Anterior cingulate cortex (tissue), 58 donors: ENCODE results near the gene SIAH3.
A peak's percentile ranks its signal among the peaks of the same experiment; 100 is the strongest.

Experiments
- DNase-seq, 58 donors: peaks; one replicate each; lab custom pipeline; 2025; lab: John Stamatoyannopoulos, UW

Gene SIAH3

GRCh38 chr13:45826731-45827130 lies 24.8 kb downstream of the SIAH3 start:
- no peak for DNase-seq

GRCh38 chr13:45825387-45825650 lies 26.2 kb downstream of the SIAH3 start:
- DNase-seq: no peak

GRCh38 chr13:45823583-45823982 lies 28.0 kb downstream of the SIAH3 start:
- DNase-seq: no peak

DNA sequence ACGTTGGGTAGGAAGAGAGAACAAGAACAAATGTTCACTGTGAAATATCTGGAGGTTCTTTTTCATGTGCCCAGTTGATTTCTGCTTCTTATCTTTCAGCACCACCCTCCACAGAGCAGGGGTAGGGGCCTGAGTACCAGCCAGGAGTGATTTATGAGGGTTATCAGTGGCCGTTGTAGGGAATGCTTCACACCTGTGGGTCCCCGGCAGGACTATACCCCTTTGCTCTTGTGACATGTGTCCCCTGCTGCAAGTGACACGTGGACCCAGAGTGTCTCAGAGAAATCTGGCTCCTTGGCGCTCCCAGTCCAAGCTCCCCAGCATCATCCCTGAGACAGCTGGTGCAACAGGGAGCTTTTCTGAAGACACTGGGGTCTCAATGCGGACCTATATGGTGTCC lies 29.7 kb downstream of the SIAH3 start:
- DNase-seq: no peak

GRCh38 chr13:45820106-45820838 lies 31.3 kb downstream of the SIAH3 start:
- DNase-seq: peak in 14 of 58 donors; percentile 8 to 45 (median 18)

DNA sequence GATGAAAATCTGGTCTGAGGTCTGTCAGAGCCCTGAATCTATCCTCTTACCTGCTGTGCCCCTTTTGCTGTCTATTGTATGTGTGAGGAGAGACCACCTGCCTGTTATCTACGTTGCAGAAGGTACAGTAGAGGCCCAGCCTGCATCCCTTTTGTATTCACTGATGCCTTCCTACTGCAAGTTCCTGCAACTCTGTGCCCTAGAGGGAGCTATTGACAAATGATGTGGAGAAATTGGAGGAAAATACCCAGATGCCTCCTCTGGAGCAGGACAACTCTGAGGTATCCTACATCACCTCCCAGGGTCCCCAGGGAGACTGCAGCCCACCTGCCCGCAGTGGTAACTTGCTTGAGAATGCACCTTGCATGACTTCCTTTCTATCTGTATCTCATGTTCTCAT lies 33.7 kb downstream of the SIAH3 start:
- no peak for DNase-seq

GRCh38 chr13:45816427-45816826 lies 35.1 kb downstream of the SIAH3 start:
- no peak for DNase-seq

- no peak for DNase-seq
These were observed 38.7 kb downstream of the SIAH3 start for GRCh38 chr13:45812695-45813372.

- no peak for DNase-seq
These were observed 39.5 kb downstream of the SIAH3 start for GRCh38 chr13:45811891-45812694.

GRCh38 chr13:45809801-45810394 lies 41.7 kb downstream of the SIAH3 start:
- DNase-seq: no peak

- DNase-seq: no peak
These were observed 42.6 kb downstream of the SIAH3 start for GRCh38 chr13:45808925-45809324.

DNA sequence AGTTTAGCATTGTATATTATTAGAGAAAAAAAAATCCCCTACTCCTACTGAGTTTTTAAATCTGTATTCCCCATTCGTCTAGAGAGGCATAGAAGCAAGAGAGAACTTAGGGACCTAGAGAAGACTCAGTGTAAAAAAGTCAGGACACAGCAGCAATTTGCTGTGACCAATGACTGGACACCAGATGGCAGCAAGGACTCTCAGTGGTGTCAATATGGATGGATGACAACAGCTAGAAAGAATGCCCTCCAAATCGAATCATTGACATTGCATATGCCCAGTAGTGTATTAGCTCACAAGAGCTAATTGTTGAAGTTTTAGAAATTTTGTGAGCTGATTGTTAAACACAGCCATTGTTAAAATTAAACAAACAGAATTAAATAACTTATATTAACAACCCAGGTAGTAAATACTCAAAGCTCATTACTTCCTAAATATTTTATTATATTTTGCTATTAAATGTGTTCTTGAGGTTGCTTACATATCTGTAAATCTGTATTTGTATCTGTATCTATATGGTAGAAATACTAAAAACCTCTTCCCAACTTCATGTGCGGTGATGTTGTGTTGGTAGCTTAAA lies 43.9 kb downstream of the SIAH3 start:
- DNase-seq: peak in 18 of 58 donors; percentile 2 to 34 (median 10)

DNA sequence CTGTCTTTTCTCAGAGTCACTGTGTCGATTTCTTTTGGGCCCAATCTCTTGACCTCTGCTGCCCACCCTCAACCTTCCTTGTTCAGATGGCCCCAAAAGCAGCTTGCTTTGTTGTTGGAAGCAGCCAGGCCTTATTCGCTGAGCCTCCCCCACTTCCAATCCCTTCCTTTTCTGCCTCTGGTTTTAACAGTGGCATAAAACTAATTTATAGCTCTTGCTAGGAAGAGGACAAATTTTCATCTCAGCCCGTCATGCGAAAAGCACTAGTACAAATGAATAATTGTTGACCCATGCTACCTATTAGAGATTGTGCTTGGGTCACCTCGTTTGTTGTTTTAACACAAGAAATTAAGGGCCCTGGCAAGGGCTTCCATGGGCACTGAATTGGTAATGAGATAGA lies 51.1 kb downstream of the SIAH3 start:
- no peak for DNase-seq

- DNase-seq: peak in 1 of 58 donors; percentile 3
These were observed 52.1 kb downstream of the SIAH3 start for GRCh38 chr13:45799451-45799850.

DNA sequence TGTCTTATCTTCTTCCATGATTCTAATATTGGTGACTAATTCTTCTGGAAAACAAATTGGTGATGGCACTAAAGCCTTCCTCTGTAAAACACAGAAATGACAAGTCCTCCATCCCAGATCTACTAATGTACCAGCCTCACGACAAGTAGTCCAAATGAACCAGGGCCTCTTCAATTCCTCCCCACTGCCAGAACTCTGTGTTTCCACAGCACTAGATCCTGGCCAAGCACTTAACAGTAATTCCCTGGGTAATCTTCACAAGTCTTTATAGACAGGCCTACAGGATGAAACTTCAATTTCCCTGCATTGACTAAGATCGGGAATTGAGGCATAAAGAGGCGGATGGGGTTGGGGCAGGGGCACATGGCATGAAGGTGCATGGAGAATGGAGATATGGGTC lies 52.7 kb downstream of the SIAH3 start:
- no peak for DNase-seq

DNA sequence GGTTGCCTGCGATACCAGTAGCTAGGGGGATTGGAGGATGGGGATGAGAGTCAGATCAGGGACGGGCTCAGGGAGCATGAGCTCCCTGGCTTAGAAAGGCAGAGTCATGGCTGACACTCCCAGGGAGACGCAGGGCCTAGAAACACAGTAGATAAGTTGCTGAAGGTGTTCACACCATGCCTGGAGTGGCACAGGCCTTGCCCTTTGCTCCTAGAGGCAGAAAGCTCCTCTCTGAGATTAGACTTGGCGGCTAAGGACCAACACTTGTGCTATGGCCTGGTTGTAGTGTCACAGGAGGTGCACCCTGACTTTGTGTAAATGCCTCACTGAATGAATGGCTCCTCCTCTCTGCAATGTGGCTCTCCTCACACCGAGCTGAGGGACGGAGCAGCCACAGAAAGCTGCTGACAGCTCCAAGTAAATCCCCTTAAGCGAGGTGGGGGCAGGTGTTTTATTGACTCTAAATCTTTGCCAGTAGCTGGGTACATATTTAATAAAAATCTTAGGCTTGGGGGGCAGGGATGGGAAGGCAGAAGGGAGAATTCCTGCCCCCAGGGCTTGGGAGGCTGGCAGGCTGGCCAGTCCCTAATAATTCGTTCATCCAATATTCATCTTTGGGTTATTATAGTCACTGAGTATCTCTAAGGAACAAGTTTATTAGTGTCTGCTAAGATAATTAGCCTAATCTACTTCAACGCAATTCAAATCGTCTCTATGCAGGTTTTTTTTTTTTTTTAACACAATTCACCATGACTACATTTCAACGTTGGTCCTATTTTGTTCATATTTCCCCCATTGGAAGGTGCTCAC lies 54.9 kb downstream of the SIAH3 start:
- DNase-seq: no peak

GRCh38 chr13:45792827-45793303 lies 58.7 kb downstream of the SIAH3 start:
- no peak for DNase-seq

- DNase-seq: no peak
These were observed 63.5 kb downstream of the SIAH3 start for GRCh38 chr13:45788011-45788410.

GRCh38 chr13:45787346-45787745 lies 64.2 kb downstream of the SIAH3 start:
- DNase-seq: no peak
